ENCODE results near the gene B4GALNT2.

GRCh38 chr17:49170216-49170615 lies 37.6 kb downstream of the B4GALNT2 start:
- TF ChIP-seq EP300 (IDR thresholded peaks at IDR 0.05) (no peak), RAD21 (conservative IDR thresholded peaks at IDR 0.05 in 1 of 2, IDR thresholded peaks at IDR 0.05 in 1 of 2) (no peak), CTCF (IDR thresholded peaks at IDR 0.05) (no peak), HDAC2 (IDR thresholded peaks at IDR 0.05) (no peak), SMC3 (IDR thresholded peaks at IDR 0.05) (no peak), E2F6 (IDR thresholded peaks at IDR 0.05; ENCODE audit: borderline replicate concordance, low read depth) (no peak), POLR2A (IDR thresholded peaks at IDR 0.05; ENCODE audit: low read length) (no peak), REST (IDR thresholded peaks at IDR 0.05) (no peak), HES2 (IDR thresholded peaks at IDR 0.05) (no peak), HOXA7 (CRISPR knock-in tag; IDR thresholded peaks at IDR 0.05) (no peak), RCOR1 (IDR thresholded peaks at IDR 0.05; ENCODE audit: low read depth, low read length) (no peak), FOSL2 (IDR thresholded peaks at IDR 0.05) (no peak), FOSL2 (CRISPR knock-in tag; IDR thresholded peaks at IDR 0.05) (no peak), SREBF2 (IDR thresholded peaks at IDR 0.05) (no peak), MAX (IDR thresholded peaks at IDR 0.05) (no peak)

Measured in A549 (cell line).